Bronchial epithelial cell (primary cell): Measurements from ENCODE around the gene MCL1. TPM values are rescaled to one million over a fixed set of nuclear protein-coding genes. Genes with fewer than 3 reads are reported as not detected.

Source experiments
- DNase-seq: peaks from one replicate; pipeline ENCODE4 v3.0.0-alpha.2; 2010; ENCODE audit warnings: low read depth
- FAIRE-seq: peaks from 2 replicates; lab custom pipeline; 2011; peaks lifted over from hg19 to GRCh38; lab: Jason Lieb, UNC
- H3K27me3 ChIP-seq: 2 replicates; pipeline ENCODE4 v1.5.1; 2011; ENCODE audit warnings: low read length; ENCODE audit not compliant: control insufficient read depth, insufficient read depth
- H3K36me3 ChIP-seq: 2 replicates; pipeline ENCODE4 v1.5.1; 2011; ENCODE audit warnings: low read length; ENCODE audit not compliant: control insufficient read depth, insufficient read depth
- H3K4me3 ChIP-seq: 2 replicates; pipeline ENCODE4 v1.5.1; 2011; ENCODE audit warnings: mild to moderate bottlenecking, low read depth, low read length, control low read depth
- CTCF ChIP-seq: IDR thresholded peaks from 2 replicates; pipeline ENCODE4 v1.5.1; 2011; ENCODE audit warnings: mild to moderate bottlenecking, moderate library complexity, low read length, control low read depth, inconsistent platforms; ENCODE audit not compliant: insufficient read depth, severe bottlenecking
- total RNA-seq: library from RNA; depleted of rRNA; stranded (reverse); fragments of >200 nt; gene quantifications from 2 replicates; pipeline ENCODE4 v1.2.1, GENCODE V29; 2014

MCL1 gene
- total RNA-seq, 1 donor from 2014 or later = 280 TPM

DNA sequence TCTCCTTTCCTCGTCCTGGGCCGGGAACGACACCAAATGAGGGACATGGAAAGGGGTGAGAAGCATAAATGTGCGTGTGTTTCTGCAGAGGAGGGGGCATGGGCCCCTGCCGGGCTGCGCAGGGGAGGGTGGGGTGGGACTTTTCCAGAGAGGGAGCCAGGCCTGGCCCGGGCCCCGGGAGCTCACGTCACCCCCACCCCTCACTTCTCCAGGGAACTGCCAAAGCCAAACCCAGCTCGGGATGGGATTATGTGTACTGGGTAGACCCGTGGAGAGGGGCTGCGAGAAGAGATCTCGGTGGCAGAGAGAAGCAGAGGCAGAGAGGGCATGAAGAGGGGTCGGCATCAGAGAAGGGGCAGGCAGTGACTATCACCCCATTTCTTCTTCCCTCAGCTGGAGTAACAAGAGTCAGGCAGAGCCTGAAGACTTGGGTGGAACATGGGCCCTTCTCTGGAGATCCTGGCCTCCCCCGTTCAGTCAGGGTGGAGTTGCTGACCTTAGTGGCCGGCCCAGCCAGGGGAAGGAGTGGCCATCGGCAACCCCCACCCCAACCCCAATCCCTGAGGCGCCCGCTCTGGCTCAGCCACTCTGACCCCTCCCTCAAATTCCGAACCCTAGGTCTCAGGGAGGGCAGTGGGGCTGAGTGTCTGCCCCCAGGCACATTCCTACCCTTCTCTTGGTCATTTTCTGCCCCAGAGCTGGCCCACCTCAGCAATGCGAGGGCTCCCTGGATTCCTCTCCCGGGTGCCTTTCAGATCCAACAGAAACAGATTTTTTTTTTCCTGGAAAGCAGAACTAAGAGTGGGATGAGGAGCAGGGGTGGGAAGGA, 29.0 kb downstream of the MCL1 start:
- no peak for TF ChIP-seq CTCF
- H3K27me3 ChIP-seq = no peaks in the 10 kb centered on the region
- peak overlapping the region; percentile 54 for H3K4me3 ChIP-seq
- H3K36me3 ChIP-seq = peaks cover 3% of the 10 kb centered on the region
- no peak for FAIRE-seq
- no peak for DNase-seq

GRCh38 chr1:150549496-150550221, 29.8 kb downstream of the MCL1 start:
- no peak for DNase-seq
- peak overlapping the region; percentile 54 for H3K4me3 ChIP-seq

DNA sequence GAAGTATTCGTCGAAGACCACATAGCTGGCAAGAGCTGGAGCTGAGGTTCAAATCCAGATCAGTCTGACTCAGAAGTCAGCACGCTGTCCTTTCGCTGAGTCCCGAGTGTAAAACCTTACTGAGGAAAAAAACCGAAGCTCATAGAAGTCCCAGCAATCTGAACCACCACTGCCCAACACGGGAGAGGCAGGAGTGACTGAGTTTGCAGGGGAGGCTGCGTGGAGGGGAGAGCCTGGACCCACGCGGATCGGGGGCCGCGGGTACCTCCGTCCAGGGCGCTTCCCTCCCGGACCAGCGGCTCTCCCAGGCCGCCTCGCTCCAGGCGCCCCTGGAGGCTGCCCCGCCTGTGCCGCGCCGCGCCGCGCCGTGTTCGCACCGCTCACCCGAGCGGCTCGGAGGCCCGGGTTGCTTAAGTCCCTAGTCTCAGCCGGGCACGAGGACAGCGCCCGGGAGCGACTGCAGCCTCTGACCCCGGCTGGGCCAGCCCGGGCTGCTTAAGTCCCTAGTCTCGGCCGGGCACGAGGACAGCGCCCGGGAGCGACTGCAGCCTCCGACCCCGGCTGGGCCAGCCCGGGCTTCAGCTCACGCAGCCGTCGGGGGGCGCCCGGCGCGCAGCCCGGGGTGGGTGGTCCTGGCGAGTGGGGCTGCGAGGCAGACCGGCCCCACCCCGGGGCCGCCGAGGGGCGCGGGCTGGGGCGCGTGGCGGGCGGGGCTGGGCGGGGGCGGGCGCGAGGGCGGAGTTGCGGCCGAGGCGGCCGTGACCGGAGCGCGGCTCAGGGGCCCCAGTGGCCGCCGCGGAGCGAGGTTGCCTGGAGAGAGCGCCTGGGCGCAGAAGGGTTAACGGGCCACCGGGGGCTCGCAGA, 30.5 kb downstream of the MCL1 start, which contains the start of gene ADAMTSL4:
Gene ADAMTSL4 (plus strand): TSS at position 777 of the 864 bp plus-strand sequence. CDS start 2,881 bp downstream, outside the sequence.
- peaks cover 1% of the 10 kb centered on the region for H3K36me3 ChIP-seq
- TF ChIP-seq CTCF = peak; percentile 30
- FAIRE-seq = no peak
- no peaks in the 10 kb centered on the region for H3K27me3 ChIP-seq
- H3K4me3 ChIP-seq = peak within 1 kb of the TSS; percentile 54
- peak; percentile 48 for DNase-seq

More at GRCh38 chr1:150549496-150550221, 29.8 kb downstream of the MCL1 start:
- Histone ChIP-seq H3K36me3 (peaks cover 3% of the 10 kb centered on the region), H3K27me3 (no peaks in the 10 kb centered on the region)
- no peak for FAIRE-seq
- peak; percentile 30 for TF ChIP-seq CTCF

- Histone ChIP-seq H3K4me3 (peak overlapping the region; percentile 54), H3K36me3 (no peaks in the 10 kb centered on the region), H3K27me3 (no peaks in the 10 kb centered on the region)
- no peak for TF ChIP-seq CTCF
- FAIRE-seq (no peak), DNase-seq (no peak)
Measured at GRCh38 chr1:150548324-150548631, 31.1 kb downstream of the MCL1 start.

- Histone ChIP-seq H3K4me3 (no peak overlapping the region), H3K36me3 (no peaks in the 10 kb centered on the region), H3K27me3 (no peaks in the 10 kb centered on the region)
- no peak for TF ChIP-seq CTCF
- DNase-seq (no peak), FAIRE-seq (no peak)
Measured at GRCh38 chr1:150546294-150546937, 33.0 kb downstream of the MCL1 start.
